GM12878 (cell line): ENCODE results near the gene CNMD. TPM values are rescaled to one million over a fixed set of nuclear protein-coding genes. Genes with fewer than 3 reads are reported as not detected.

Source experiments
- ATAC-seq: fragments of 200-7000 bp; cut with Tn5 transposase; 3 replicates; pipeline ENCODE4 v1.9.1; 2020; ENCODE audit warnings: mild to moderate bottlenecking, moderate library complexity
- BruUV-seq: library from RNA; stranded (reverse); fragments of 400-500 nt; replicated peaks from 2 replicates; lab custom pipeline; 2021; lab: Mats Ljungman, UMichigan
- CTCF ChIA-PET: fragments of 300-600 bp; sonication (Branson Sonifier 250); formaldehyde crosslinking; extraction: SDS; loops from one replicate; lab custom pipeline; 2021; ENCODE audit warnings: inconsistent platforms; lab: Yijun Ruan, JAX
- POLR2A ChIA-PET: fragments of 350-600 bp; formaldehyde crosslinking; extraction: SDS; loops from one replicate; lab custom pipeline; 2021; ENCODE audit warnings: inconsistent platforms; lab: Charles Lee
- RAD21 ChIA-PET: fragments of 300-600 bp; sonication (Branson Sonifier 250); formaldehyde crosslinking; loops from one replicate; lab custom pipeline; 2023; ENCODE audit warnings: antibody characterized with exemption; ENCODE audit not compliant: unreplicated experiment; lab: Charles Lee
- SMC1A ChIA-PET: fragments of 300-600 bp; sonication (Branson Sonifier 250); formaldehyde crosslinking; loops from one replicate; lab custom pipeline; 2023; ENCODE audit not compliant: unreplicated experiment, uncharacterized antibody; lab: Charles Lee
- DNase-seq: peaks from one replicate; pipeline ENCODE4 v3.0.0-alpha.2; 2011; ENCODE audit warnings: low read depth, low spot score
- FAIRE-seq: peaks from 3 replicates; lab custom pipeline; 2011; peaks lifted over from hg19 to GRCh38; lab: Jason Lieb, UNC
- H2AFZ ChIP-seq: 2 replicates; pipeline ENCODE4 v1.6.0; 2011; ENCODE audit warnings: low read depth, low read length, control low read depth; ENCODE audit not compliant: control insufficient read depth
- H3K27ac ChIP-seq: 2 replicates; pipeline ENCODE4 v1.5.1; 2011; ENCODE audit warnings: control low read depth; ENCODE audit not compliant: control insufficient read depth, insufficient read depth
- H3K27me3 ChIP-seq, 2 experiments: replicated peaks in 1 of 2; 2 replicates each; pipeline versions ENCODE4 v1.6.0 to v1.6.1; 2011; ENCODE audit warnings: low read length in 1 of 2; ENCODE audit not compliant: control insufficient read depth in 2 of 2, insufficient read depth in 2 of 2
- H3K36me3 ChIP-seq, 2 experiments: 2 replicates each; pipeline ENCODE4 v1.5.1; 2011; ENCODE audit warnings: low read length in 1 of 2; ENCODE audit not compliant: control insufficient read depth in 2 of 2, insufficient read depth in 2 of 2
- H3K4me1 ChIP-seq: 2 replicates; pipeline ENCODE4 v1.6.1; 2011; ENCODE audit warnings: mild to moderate bottlenecking, low read length, moderate library complexity, mixed read lengths; ENCODE audit not compliant: control insufficient read depth, insufficient read depth
- H3K4me2 ChIP-seq: 2 replicates; pipeline ENCODE4 v1.6.0; 2011; ENCODE audit warnings: control low read depth; ENCODE audit not compliant: control insufficient read depth, insufficient read depth
- H3K4me3 ChIP-seq: fragments of 200-600 bp; sonication (generic); 2 replicates; pipeline ENCODE4 v1.5.1; 2016
- H3K79me2 ChIP-seq: 2 replicates; pipeline ENCODE4 v1.6.0; 2011; ENCODE audit warnings: low read length; ENCODE audit not compliant: control insufficient read depth, insufficient read depth
- H3K9ac ChIP-seq: 2 replicates; pipeline ENCODE4 v1.8.0; 2011; ENCODE audit warnings: low read length, control low read depth, mixed read lengths; ENCODE audit not compliant: control insufficient read depth, insufficient read depth
- H3K9me3 ChIP-seq: replicated peaks from 3 replicates; pipeline ENCODE4 v1.5.1; 2011; ENCODE audit warnings: mild to moderate bottlenecking, low read length; ENCODE audit not compliant: control insufficient read depth, insufficient read depth
- H4K20me1 ChIP-seq: 2 replicates; pipeline ENCODE4 v1.6.0; 2011; ENCODE audit not compliant: control insufficient read depth, insufficient read depth
- CBX3 ChIP-seq: fragments of 200-600 bp; sonication (generic); IDR thresholded peaks from 2 replicates; pipeline ENCODE4 v1.6.1; 2016; ENCODE audit warnings: low read depth, borderline replicate concordance
- CEBPB ChIP-seq, 2 experiments: fragments of 150-350 bp in 1 of 2; IDR thresholded peaks; 2 replicates each; pipeline ENCODE4 v1.6.1; 2012 to 2014; ENCODE audit warnings: low read depth in 2 of 2, low read length in 2 of 2, borderline replicate concordance in 1 of 2, inconsistent platforms in 1 of 2
- FOS ChIP-seq: IDR thresholded peaks from 3 replicates; pipeline ENCODE4 v1.6.1; 2011; ENCODE audit warnings: borderline replicate concordance; ENCODE audit not compliant: insufficient read length; ENCODE audit errors: extremely low read depth
- GATAD2B ChIP-seq: fragments of 450-650 bp; conservative IDR thresholded peaks from 2 replicates; pipeline ENCODE4 v1.6.1; 2017; ENCODE audit warnings: low read depth, mild to moderate bottlenecking, moderate library complexity
- NFXL1 ChIP-seq: fragments of 450-650 bp; IDR thresholded peaks from 2 replicates; pipeline ENCODE4 v1.6.1; 2017; ENCODE audit warnings: antibody characterized with exemption, mild to moderate bottlenecking, borderline replicate concordance
- PAX8 ChIP-seq: fragments of 450-650 bp; IDR thresholded peaks from 2 replicates; pipeline ENCODE4 v1.6.1; 2017; ENCODE audit warnings: mild to moderate bottlenecking, moderate library complexity
- POLR2A ChIP-seq: IDR thresholded peaks from 2 replicates; pipeline ENCODE4 v1.6.1; 2011; ENCODE audit warnings: low read depth, mild to moderate bottlenecking, low read length
- RB1 ChIP-seq: fragments of 450-650 bp; formaldehyde crosslinking; IDR thresholded peaks from 2 replicates; pipeline ENCODE4 v1.6.1; 2017; ENCODE audit warnings: mild to moderate bottlenecking, borderline replicate concordance
- SUPT20H ChIP-seq: IDR thresholded peaks from 2 replicates; pipeline ENCODE4 v1.6.1; 2011; ENCODE audit warnings: low read depth, mild to moderate bottlenecking, low read length, moderate library complexity, borderline replicate concordance; ENCODE audit not compliant: control insufficient read depth
- TARDBP ChIP-seq: IDR thresholded peaks from 2 replicates; pipeline ENCODE4 v1.6.1; 2016; ENCODE audit warnings: borderline replicate concordance
- ZNF687 ChIP-seq: fragments of 450-650 bp; IDR thresholded peaks from 2 replicates; pipeline ENCODE4 v1.6.1; 2017; ENCODE audit warnings: mild to moderate bottlenecking, moderate library complexity
- WGBS: methylation state at CpG from one replicate; pipeline ENCODE4 v1.1.6; 2016; ENCODE audit warnings: low lambda C conversion rate; ENCODE audit not compliant: insufficient replicate concordance, insufficient coverage; ENCODE audit errors: missing lambda C conversion rate; 5-methylcytosine and 5-hydroxymethylcytosine counted together
- in situ Hi-C: fragments of 300-500 bp; cut with MboI; formaldehyde crosslinking; loops from 9 replicates; pipeline ENCODE4 v1.14.3; 2018; ENCODE audit warnings: mixed read lengths
- intact Hi-C: fragments of 100-400 bp; cut with micrococcal nuclease; formaldehyde crosslinking; loops from one replicate; pipeline ENCODE4 v1.14.2; 2022; ENCODE audit not compliant: unreplicated experiment
- polyA plus RNA-seq, 11 experiments: library from polyadenylated mRNA; depleted of rRNA in 4 of 11; unstranded in 6 of 11; stranded (reverse) in 5 of 11; fragments of >200 nt; fragmentation: Nextera tagmentation in 4 of 11; fragmentation: Illumina TruSeq in 1 of 11; extraction: Ambion mirVana in 4 of 11; extraction: Trizol in 1 of 11; gene quantifications; 1 replicate in 1 of 11; 2 replicates in 10 of 11; pipeline versions ENCODE4 v1.2.1 to v1.2.3, GENCODE V29; 2011 to 2016; ENCODE audit warnings: inconsistent platforms in 2 of 11, missing spikeins in 2 of 11, low read depth in 1 of 11
- total RNA-seq, 4 experiments: library from RNA; depleted of rRNA in 3 of 4; stranded (reverse); fragments of >200 nt in 3 of 4; fragmentation: Illumina TruSeq in 1 of 4; extraction: Trizol in 1 of 4; gene quantifications; 2 replicates each; pipeline versions ENCODE4 v1.2.1 to v1.2.3, GENCODE V29; 2013 to 2021

The CNMD gene
- total and polyA plus RNA-seq, 10 of the 15 experiments (the other 5 are each of a cell fraction or from before 2014, with no cell fraction given) = 0.31 to 1.6 (median 0.73) TPM

- TF ChIP-seq PAX8 (no peak), SUPT20H (no peak), ZNF687 (no peak), TARDBP (no peak)
Measured at GRCh38 chr13:52665325-52665724, 74.3 kb downstream of the CNMD start (continued).

- no peak overlapping the region for H3K27ac ChIP-seq
- FAIRE-seq (no peak), DNase-seq (no peak), ATAC-seq (no peak)
- WGBS = 97% methylated on average over 4 of the region's 4 CpGs
- H3K36me3 ChIP-seq = peaks cover 3 to 28% of the 10 kb centered on the region in 2 experiments
- H3K4me3 ChIP-seq = no peak overlapping the region
- intact Hi-C loops (loop anchor here (2.0 kb wide), 1 partner anchor 75 kb away; the partner anchor contains the start of gene CNMD), in situ Hi-C loops (loop anchor here (10.0 kb wide), 1 partner anchor 301 kb away; no protein-coding TSS in a partner anchor)
- ChIA-PET SMC1A (interaction anchor here (0.8 to 5.1 kb wide), 24 partner anchors 11 to 488 kb away, joined by 3 to 129 read pairs (median 9); partner anchors contain the start of gene SUGT1), CTCF (interaction anchor here (1.0 to 5.9 kb wide), 32 partner anchors 8 to 488 kb away, joined by 3 to 179 read pairs (median 11); partner anchors contain the start of genes CNMD and SUGT1), POLR2A (interaction anchor here (0.6 kb wide), 1 partner anchor 63 kb away, joined by 3 read pairs; no protein-coding TSS in a partner anchor), RAD21 (interaction anchor here (0.6 to 5.2 kb wide), 20 partner anchors 9 to 488 kb away, joined by 3 to 147 read pairs (median 7); partner anchors contain the start of gene SUGT1)
- H3K4me1 ChIP-seq = peaks cover 5% of the 10 kb centered on the region; the same call in 1 of the 2 replicates
- peaks cover 2% of the 10 kb centered on the region; the same call in 1 of the 3 replicates for H3K9me3 ChIP-seq
- BruUV-seq = no TSS peak
- no peaks in the 10 kb centered on the region for H4K20me1 ChIP-seq
- H3K27me3 ChIP-seq = no peaks in the 10 kb centered on the region
- H3K79me2 ChIP-seq = no peaks in the 10 kb centered on the region; the same call in 1 of the 2 replicates
- H2AFZ ChIP-seq = no peak overlapping the region
- H3K9ac ChIP-seq = no peak overlapping the region
- no peak overlapping the region for H3K4me2 ChIP-seq
- no peak for TF ChIP-seq CBX3
- TF ChIP-seq GATAD2B = no peak
- no peak for TF ChIP-seq RB1
- TF ChIP-seq FOS = no peak
- TF ChIP-seq NFXL1 = no peak
- TF ChIP-seq POLR2A = no peak
- no peak for TF ChIP-seq CEBPB (IDR thresholded peaks at IDR 0.05; ENCODE audit: borderline replicate concordance in 1 of 2, low read depth in 2 of 2, low read length in 2 of 2)
Measured at GRCh38 chr13:52664272-52664671, 75.3 kb downstream of the CNMD start.
